Fibroblast of lung (primary cell): Measurements from ENCODE around the gene SLC14A1.

Source experiments
- CTCF ChIP-seq, 2 donors: IDR thresholded peaks in 1 of 2; conservative IDR thresholded peaks in 1 of 2; 1 replicate in 1 of 2; 2 replicates in 1 of 2; pipeline ENCODE4 v1.5.1; 2011 to 2012; ENCODE audit warnings: low read length in 2 of 2, control low read depth in 1 of 2, inconsistent platforms in 1 of 2, low read depth in 1 of 2, mild to moderate bottlenecking in 1 of 2
- EZH2 ChIP-seq: IDR thresholded peaks from 2 replicates; pipeline ENCODE4 v1.5.1; 2012; ENCODE audit warnings: low read length, control low read depth, mild to moderate bottlenecking; ENCODE audit errors: missing control alignments

- TF ChIP-seq CTCF (conservative IDR thresholded peaks at IDR 0.05 in 1 of 2, IDR thresholded peaks at IDR 0.05 in 1 of 2; ENCODE audit: low read depth in 1 of 2, low read length in 2 of 2) = no peak
- no peak for TF ChIP-seq EZH2
These were observed 51.8 kb downstream of the SLC14A1 start for GRCh38 chr18:45775743-45776142.
